GM21526 (cell line): Measurements from ENCODE around the gene ZBED1.
"Not testable (repeated sequence)": the region's sequence is repeated elsewhere in the genome, so short reads cannot be mapped to it uniquely, and the experiment has no call there.

ENCODE experiments used
- ATAC-seq: cut with Tn5 transposase; IDR thresholded peaks from one replicate; pipeline ENCODE4 v1.9.1; 2021; ENCODE audit warnings: moderate library complexity; ENCODE audit not compliant: unreplicated experiment, low FRiP score

Gene ZBED1

DNA sequence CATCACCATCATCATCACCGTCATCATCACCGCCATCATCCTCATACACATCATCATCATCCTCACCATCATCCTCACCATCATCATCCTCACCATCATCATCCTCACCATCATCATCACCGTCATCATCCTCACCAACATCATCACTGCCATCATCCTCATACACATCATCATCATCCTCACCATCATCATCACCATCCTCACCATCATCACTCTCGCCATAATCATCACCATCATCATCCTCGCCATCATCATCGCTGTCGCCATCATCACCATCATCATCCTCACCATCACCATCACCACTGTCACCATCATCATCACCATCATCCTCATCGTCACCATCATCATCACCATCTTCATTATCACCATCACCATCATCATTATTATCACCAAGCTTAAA, 19.8 kb upstream of the ZBED1 start:
- ATAC-seq: no peak

DNA sequence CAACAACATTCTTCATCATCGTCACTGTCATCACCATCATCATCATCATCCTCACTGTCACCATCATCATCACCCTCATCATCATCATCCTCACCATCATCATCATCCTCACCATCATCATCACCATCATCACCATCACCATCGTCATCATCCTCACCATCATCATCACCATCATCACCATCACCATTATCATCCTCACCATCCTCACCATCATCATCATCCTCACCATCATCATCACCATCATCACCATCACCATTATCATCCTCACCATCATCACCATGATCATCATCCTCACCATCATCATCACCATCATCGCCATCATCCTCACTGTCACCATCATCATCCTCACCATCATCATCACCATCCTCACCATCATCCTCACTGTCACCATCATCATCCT, 18.9 kb upstream of the ZBED1 start:
- not testable (repeated sequence) for ATAC-seq

DNA sequence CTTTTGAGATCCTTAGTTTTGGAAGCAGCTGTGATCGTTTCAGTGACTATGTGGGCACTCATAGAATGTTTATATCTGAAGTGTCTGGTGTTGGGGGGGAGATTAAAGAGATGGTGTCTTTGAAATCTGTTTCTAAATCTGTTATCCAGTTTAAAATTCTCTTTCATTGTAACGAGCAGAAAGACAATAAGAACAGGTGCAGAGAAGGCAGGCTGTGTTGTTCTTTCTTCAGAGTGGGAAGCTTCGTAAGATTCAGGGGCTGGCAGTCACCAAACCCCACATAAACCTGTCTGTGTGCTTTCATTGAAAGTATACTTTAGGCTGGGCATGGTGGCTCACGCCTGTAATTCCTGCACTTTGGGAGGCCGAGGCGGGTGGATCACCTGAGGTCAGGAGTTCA, 16.3 kb upstream of the ZBED1 start:
- peak; percentile 17 for ATAC-seq

DNA sequence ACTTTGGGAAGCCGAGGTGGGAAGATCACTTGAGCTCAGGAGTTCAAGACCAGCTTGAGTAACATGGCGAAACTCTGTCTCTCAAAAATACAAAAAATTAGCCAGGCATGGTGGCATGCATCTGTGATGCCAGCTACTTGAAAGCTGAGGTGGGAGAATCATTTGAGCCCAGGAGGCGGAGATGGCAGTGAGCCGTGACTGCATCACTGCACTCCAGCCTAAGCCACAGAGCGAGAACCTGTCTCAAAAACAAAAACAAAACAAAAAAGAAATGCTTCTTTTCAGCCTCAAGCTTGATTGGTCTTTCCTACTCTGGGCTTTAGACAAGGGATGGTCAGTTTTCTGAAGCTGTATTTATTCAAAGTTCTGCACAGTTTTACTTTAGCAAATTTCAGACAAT, 15.8 kb upstream of the ZBED1 start:
- ATAC-seq: peak; percentile 57

DNA sequence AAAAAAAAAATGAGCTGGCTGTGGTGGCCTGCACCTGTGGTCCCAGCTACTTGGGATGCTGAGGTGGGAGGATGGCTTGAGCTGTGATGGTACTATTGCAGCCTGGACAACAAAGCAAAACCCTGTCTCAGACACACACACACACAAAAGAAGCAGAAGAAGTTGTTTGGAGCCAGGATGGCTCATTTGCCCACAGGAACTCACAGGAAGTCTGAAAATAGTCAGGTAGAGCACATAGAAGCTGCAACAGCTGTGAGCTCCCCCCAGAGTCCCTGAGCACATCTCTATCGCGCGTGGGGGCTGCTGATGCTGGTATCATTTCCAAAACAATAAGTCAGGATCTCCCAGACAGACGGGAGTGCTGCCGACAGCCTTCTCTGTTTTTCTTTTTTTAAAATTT, 13.4 kb upstream of the ZBED1 start:
- no peak for ATAC-seq

DNA sequence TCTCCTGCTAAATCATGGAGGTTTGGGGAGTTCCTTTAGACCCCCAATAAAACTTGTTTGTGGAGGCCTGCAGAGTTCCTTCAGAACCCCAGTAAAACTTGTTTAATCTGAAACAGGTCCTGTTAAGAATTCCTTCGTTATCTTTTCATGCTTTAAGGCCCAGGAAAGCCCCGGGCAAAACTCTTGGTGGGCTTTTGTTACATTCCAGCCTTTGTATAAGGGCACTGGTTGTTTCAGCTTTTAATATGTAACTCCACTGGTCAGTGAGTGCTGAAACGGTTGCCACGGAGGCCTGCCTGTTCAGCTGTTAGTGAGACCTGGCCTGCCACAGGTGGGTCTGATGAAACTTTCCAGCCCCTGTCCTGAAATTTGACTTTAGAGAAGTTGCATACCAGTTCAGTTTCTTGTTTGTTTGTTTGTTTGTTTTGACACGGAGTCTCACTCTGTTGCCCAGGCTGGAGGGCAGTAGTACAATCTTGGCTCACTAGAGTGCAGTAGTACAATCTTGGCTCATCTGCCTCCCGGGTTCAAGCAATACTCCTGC, 12.4 kb upstream of the ZBED1 start:
- ATAC-seq: no peak

DNA sequence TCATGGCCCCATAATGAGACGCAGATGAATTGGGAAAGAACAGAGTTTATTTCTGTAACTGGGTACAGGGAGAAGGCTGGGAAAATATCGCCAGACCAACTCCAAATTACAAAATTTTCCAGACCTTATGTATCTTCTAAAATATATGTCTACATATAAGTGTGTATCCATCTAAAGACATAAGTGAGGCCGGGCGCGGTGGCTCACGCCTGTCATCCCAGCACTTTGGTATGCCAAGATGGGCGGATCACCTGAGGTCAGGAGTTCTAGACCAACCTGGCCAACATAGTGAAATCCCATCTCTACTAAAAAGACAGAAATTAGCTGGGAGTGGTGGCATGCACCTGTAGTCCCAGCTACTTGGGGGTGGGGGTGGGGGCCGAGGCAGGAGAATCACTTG, 11.7 kb upstream of the ZBED1 start:
- no peak for ATAC-seq

DNA sequence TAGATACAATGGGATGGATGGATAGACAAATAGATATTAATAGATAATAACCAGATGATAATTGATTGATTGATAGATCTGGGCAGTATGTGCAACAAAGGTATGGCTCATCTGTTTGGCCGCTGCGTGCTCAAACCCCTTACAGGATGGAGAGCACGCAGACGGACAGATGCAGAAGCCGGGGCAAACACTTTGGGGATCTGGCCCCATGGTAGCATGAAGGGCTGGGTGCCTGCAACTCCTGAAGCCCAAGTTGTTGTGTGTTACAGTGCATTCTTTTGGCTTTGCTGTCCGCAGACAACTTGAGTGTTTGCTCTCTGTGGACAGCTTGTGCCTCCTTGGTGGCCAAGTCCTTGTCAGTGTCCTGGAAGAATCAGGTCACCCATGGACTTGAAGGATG, 10.6 kb upstream of the ZBED1 start:
- no peak for ATAC-seq

DNA sequence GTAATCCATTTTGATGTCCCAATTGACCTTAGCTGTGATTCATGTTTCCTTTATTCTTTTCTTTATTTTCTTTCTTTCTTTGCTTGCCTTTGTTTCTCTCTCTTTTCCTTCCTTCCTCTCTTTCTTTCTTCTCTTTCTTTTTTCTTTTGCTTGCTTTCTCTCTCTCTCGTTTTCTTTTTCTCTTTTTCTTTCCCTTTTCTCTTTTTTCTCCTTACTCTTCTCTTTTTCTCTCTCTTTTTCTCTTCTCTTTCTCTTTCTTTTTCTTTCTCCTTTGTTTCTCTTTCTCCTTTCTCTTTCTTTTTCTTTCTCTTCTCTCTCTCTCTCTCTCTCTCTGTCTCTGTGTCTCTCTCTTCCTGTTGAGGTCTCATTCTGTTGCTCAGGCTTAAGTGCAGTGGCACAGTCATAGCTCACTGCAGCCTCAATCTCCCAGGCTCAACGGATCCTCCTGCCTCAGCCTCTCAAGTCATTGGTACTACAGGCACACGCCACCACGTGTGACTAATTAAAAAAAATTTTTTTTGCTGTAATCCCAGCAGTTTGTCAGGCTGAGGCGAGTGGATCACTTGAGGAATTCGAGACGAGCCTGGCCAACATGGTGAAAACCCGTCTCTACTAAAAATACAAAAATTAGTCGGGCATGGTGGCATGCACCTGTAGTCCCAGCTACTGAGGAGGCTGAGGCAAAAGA, 8.0 kb upstream of the ZBED1 start:
- ATAC-seq: no peak

DNA sequence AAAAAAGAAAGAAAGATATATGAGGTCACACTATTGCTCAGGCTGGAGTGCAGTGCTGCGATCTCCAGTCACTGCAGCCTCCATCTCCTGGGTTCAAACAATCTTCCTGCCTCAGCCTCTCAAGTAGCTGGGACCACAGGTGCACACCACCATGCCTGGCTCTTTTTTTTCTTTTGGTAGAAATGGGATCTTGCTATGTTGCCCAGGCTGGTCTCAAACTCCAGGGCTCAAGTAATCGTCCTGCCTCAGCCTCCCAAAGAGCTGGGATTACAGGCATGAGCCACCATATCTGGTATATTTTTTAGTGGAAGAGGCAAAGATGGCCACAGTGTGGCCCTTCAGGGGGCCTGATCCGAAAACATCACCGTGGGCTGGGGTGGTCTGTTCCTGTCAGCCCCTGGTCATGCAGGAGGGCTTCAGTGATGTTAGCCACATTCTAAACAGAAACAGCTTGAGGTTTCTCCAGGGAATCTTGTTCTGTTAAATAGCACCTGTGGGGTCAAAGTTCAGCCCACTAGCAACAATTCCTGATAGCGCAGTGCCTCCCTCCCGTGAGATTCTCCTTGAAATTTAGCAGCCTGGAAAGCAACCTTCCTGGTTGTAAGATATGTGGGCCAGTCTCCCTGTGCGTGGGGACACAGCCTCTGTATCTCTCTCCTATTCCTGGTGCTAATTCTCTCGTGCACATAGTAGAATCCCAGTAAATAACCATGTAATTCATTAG, 7.3 kb upstream of the ZBED1 start:
- ATAC-seq: no peak

DNA sequence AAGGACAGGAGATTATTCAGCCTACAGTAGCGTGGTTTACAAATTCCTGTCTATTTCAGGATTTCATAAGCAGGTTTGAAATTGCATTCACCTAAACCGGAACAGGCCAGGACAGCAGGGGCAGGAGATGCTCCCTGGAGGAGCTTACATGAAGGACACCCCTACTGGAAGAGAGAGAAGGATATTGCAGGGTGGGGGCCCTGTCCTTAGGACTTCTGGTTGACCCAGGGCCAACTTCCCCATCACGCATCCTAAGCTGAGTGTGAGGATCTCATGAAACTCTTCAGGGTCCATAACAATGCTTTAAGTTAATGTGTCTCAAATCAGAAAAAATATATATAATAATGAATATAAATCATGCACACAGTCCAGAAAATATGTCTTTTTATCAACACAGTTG, 6.4 kb upstream of the ZBED1 start:
- no peak for ATAC-seq

DNA sequence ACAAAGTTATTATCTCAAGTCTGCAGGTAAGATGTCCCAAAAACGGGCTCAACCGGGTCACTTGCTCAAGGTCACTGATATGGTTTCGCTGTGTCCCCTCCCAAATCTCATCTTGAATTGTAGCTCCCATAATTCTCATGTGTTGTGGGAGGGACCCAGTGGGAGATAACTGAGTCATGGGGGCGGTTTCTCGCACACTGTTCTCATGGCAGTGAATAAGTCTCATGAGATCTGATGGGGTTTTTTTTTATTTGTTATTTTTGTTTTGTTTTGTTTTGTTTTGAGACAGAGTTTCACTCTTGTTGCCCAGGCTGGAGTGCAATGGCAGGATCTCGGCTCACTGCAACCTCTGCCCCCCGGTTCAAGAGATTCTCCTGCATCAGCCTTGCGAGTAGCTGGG, 4.6 kb upstream of the ZBED1 start:
- ATAC-seq: not testable (repeated sequence)

DNA sequence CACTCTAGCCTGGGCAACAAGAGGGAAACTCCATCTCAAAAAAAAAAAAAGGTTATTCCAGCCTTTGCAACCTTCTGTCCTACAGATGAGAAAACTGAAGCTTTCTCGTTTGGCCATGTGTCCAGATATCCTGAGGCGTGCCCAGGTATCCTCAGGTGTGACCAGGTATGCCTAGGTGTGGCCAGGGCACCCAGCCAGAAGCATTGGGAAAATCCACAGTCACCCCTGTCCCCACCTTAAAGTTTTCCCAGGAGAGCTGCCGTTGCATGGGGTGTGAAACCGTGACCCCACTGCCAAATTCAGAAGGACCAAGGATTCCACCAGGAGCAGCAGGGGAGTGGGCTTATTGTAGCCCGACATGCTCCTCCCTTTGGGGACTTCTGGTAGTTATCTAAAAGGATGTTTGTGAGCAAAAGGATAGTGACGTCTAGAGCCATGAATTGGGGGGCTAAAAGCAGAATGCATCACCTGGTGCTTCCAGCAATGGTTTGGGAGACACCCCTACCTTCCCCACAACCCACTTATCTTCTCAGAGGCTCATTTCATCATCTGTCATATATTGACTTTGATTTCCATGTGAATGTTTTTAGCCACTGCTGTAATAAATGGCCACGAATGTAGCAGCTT, 4.0 kb upstream of the ZBED1 start:
- ATAC-seq: no peak

DNA sequence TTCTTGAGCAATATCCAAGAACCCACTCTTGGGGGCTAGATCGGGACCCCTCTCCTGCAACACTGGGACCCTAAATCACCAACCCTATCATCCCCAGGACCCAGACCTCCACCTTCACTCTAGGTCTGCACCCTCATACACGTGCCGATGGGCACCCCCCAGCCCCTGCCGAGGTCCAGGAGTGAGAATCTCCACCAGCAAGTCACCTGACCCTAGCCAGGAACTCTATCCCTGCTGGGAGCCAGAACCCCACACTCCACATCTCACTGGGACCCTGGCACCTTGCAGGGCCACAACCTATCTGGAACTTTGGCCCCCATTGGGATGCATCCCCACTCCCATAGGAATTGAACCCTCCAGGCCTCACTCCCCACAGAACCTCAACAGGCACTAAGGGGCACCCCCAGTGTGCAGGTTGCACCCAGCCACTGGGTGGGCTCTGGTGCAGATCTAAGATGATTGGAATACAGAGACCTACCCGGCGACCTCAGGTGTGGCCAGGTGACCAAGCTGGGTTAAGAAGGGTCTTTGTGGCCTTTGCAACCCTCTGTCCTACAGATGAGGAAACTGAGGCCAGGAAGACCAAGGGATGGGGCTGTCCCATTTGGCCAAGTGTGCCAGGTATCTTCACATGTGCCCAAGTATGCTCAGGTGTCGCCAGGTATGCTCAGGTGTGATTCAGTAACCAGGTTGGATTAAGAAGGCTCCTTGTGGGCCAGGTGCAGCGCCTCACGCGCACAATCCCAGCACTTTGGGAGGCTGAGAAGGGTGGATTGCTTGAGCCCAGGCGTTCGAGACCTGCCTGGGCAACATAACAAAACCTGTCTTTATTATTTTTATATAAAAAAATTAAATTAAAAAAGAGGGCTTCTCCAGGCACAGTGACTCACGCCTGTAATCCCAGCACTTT, 3.1 kb upstream of the ZBED1 start:
- no peak for ATAC-seq

DNA sequence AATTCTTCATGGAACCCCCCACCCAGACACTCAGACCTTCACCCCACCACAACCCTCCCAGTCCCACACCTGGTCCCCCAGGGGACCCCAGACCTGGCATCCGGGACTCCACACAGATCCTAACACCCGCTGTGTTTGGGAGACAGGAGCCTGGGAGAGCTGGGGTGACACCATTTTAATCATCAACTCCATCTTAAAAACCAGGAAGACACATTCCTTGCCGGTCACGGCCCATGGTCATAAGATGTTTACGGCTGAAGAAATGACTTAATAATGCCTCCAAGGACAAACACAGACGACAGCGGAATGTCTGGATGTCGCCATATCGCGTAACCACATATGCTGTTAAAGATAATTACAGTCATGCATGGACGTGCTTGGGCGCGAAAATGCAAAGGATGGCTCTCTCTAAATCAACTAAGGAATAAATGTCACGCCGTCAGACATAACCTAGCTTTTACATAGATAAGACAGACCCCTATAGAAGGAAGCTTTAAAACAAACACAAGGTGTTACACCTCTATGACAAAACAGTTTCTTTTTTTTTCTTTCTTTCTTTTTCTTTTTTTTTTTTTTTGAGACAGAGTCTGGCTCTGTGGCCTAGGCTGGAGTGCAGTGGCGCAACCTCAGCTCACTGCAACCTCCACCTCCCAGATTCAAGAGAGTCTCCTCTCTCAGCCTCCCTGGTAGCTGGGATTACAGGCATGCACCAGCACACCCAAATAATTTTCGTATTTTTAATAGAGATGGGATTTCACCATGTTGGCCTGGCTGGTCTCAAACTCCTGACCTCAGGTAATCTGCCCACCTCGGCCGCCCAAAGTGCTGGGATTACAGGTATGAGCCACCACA, 2.1 kb upstream of the ZBED1 start:
- no peak for ATAC-seq

DNA sequence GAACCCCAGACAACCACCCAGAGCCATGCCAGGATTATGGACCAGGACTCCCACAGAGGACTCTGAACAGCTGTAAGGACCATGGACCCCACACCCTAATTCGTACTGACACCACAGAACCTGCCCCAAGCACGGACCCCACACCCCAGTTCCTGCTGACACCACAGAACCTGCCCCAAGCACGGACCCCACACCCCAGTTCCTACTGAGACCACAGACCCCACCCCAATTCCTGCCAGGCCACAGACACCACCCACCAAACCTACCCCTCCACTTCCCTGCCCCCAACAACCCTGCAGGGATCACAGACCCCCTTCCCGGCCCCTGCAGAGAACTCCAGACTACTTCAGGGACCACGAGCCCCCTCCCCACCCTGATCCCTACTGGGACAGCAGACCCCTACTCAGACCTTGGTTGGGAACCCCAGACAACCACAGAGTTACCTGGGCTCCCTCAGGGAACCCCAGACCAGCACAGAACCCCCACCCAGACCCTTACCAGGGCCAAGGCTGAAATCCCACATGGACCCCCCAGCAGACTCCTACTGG, 1.4 kb upstream of the ZBED1 start:
- no peak for ATAC-seq

DNA sequence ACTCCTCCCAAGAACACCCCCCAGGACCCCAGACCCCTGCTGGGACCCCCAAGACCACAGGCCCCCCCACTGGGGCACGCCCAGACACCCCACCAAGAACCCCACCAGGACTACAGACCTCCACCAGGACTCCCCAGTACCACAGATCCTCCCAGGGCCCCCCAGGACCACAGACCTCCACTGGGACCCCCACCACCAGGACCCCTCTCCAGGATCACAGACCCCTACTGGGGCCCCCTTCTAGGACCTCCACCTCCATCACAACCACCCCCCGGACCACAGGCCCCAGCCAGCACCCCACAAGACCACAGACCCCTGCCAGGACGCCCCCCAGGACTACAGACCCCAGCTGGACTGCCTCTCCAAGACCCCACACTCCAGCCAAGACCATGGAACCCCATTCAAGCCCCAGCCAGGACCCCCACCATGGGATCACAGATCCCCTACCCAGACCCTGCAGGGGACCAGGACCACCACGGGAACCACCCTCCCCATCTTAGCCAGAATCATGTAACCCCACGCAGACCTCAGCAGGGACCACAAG, 855 bp upstream of the ZBED1 start:
- ATAC-seq: no peak

DNA sequence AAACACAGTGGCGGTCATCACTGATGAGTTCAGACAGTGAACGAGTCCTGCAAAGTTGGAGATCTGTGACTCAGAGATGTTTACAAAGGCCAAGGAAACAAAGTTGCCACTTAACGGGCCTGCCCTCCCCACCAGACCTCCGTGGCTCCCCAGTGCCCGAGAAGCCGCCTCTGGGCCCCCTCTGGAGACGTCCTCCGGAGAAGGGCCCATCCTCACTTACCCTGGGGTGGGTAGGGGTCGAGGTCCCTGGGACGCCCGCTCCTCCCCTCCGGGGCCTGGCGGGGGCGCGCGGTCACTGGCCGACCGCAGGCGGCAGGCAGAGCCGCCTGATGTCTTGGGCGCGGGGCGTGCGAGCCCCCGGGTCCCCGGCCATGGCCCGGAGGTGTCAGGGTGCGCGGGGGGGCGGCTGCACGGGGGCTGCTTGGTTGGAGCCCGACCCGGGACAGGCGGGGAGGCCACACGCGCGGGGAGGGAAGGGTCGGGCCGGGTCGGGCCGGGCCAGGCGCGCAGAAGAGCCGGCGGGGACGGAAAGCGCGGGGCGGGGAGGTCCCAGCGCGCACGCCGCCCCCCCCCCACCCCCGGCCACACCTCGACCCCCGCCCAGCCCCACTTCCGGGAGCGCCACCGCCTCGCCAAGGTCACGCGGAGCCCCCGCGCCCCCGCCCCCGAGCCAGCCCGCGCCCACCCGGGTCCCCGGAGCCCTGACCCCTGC, 529 bp downstream of the ZBED1 start:
- peak; percentile 35 for ATAC-seq

DNA sequence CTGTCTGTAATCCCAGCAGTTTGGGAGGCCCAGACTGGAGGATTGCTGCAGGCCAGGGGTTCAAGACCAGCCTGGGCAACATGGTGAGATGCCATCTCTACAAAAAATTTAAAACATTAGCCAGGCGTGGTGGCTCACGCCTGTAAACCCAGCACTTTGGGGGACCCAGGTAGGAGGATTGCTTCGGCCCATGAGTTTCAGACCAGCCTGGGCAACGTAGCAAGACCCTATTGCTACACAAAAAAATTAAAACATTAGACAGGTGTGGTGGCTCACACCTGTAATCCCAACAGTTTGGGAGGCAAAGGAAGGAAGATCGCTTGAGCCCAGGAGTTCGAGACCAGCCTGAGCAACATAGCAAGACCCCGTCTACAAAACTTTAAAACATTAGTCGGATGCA, 1.3 kb downstream of the ZBED1 start:
- no peak for ATAC-seq
